MM.1S (cell line): Measurements from ENCODE around the gene RIMKLB.
"Not testable (repeated sequence)": the region's sequence is repeated elsewhere in the genome, so short reads cannot be mapped to it uniquely, and the experiment has no call there.

Experiments used
- DNase-seq: peaks from one replicate; pipeline ENCODE4 v3.0.0-alpha.2; 2015
- H2AFZ ChIP-seq: fragments of 300-600 bp; sonication (generic); 2 replicates; pipeline ENCODE4 v1.6.0; 2016; ENCODE audit warnings: antibody characterized with exemption, low read length
- H3F3A ChIP-seq: fragments of 300-600 bp; sonication (generic); 2 replicates; pipeline ENCODE4 v1.6.1; 2016; ENCODE audit warnings: mild to moderate bottlenecking, antibody characterized with exemption, low read length, moderate library complexity, mixed read lengths; ENCODE audit not compliant: insufficient read depth
- H3K27ac ChIP-seq: fragments of 300-600 bp; sonication (generic); 2 replicates; pipeline ENCODE4 v1.5.1; 2016; ENCODE audit warnings: mild to moderate bottlenecking, low read length
- H3K27me3 ChIP-seq: fragments of 300-600 bp; sonication (generic); replicated peaks from 2 replicates; pipeline ENCODE4 v1.6.0; 2016; ENCODE audit warnings: low read length; ENCODE audit not compliant: insufficient read depth
- H3K36me3 ChIP-seq: fragments of 300-600 bp; sonication (generic); replicated peaks from 2 replicates; pipeline ENCODE4 v1.6.1; 2016; ENCODE audit warnings: mild to moderate bottlenecking, low read length, mixed read lengths; ENCODE audit not compliant: insufficient read depth
- H3K4me1 ChIP-seq: fragments of 300-600 bp; sonication (generic); 2 replicates; pipeline ENCODE4 v1.6.1; 2016; ENCODE audit warnings: low read length, mixed read lengths
- H3K4me2 ChIP-seq: fragments of 300-600 bp; sonication (generic); 2 replicates; pipeline ENCODE4 v1.6.0; 2016; ENCODE audit warnings: low read depth, low read length
- H3K4me3 ChIP-seq: fragments of 300-600 bp; sonication (generic); 2 replicates; pipeline ENCODE4 v1.5.1; 2016; ENCODE audit warnings: low read length, mixed read lengths
- H3K79me2 ChIP-seq: fragments of 300-600 bp; sonication (generic); 2 replicates; pipeline ENCODE4 v1.6.1; 2016; ENCODE audit warnings: mixed run types, low read length, mixed read lengths
- H3K9ac ChIP-seq: fragments of 300-600 bp; sonication (generic); 2 replicates; pipeline ENCODE4 v1.6.1; 2016; ENCODE audit warnings: low read length, mixed read lengths
- H3K9me2 ChIP-seq: fragments of 300-600 bp; sonication (generic); replicated peaks from 2 replicates; pipeline ENCODE4 v1.6.1; 2016; ENCODE audit warnings: mild to moderate bottlenecking, low read length, mixed read lengths; ENCODE audit not compliant: insufficient read depth
- H3K9me3 ChIP-seq: fragments of 300-600 bp; sonication (generic); replicated peaks from 2 replicates; pipeline ENCODE4 v1.6.1; 2016; ENCODE audit warnings: mild to moderate bottlenecking, low read length, mixed read lengths; ENCODE audit not compliant: insufficient read depth
- H4K20me1 ChIP-seq: fragments of 300-600 bp; sonication (generic); 2 replicates; pipeline ENCODE4 v1.6.1; 2016; ENCODE audit warnings: mild to moderate bottlenecking, low read length, moderate library complexity, mixed read lengths; ENCODE audit not compliant: insufficient read depth
- EZH2 ChIP-seq: fragments of 300-600 bp; sonication (generic); optimal IDR thresholded peaks from 2 replicates; pipeline ENCODE3; 2017; ENCODE audit warnings: low read depth, mild to moderate bottlenecking, antibody characterized with exemption, low read length, mixed read lengths
- EZH2phosphoT487 ChIP-seq: fragments of 300-600 bp; sonication (generic); IDR thresholded peaks from 2 replicates; pipeline ENCODE4 v1.6.1; 2018; ENCODE audit warnings: antibody characterized with exemption, low read length
- TF ChIP-seq, protein P1 (sequence below): fragments of 300-600 bp; sonication (generic); IDR thresholded peaks from 2 replicates; pipeline ENCODE4 v1.5.1; 2016; ENCODE audit warnings: antibody characterized with exemption, low read length, mixed read lengths

Gene RIMKLB

DNA sequence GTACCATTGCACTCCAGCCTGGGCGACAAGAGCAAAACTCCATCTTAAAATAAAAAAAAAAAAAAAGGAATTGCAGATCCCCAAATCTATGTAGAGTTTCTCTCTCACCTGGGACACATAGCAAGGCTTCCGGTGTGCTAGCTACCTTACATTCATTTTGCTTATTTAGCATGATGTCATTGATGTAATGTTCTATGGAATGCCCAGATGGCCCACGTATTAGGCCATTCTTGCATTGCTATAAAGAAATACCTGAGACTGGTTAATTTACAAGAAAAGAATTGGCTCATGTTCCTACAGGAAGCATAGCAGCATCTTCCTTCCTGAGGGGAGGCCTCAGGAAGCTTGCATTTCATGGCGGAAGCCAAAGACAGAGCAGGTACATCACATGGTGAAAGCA is 87.7 kb downstream of the RIMKLB start:
- no peak for DNase-seq
- H3K36me3 ChIP-seq, result no peaks in the 10 kb centered on the region
- H3K9me3 ChIP-seq, result no peaks in the 10 kb centered on the region
- H3K9ac ChIP-seq, result no peak overlapping the region
- no peaks in the 10 kb centered on the region for H3K79me2 ChIP-seq
- H3F3A ChIP-seq, result no peaks in the 10 kb centered on the region
- no peaks in the 10 kb centered on the region for H4K20me1 ChIP-seq
- no peaks in the 10 kb centered on the region for H3K27me3 ChIP-seq
- H3K4me1 ChIP-seq, result no peaks in the 10 kb centered on the region
- H3K9me2 ChIP-seq, result no peaks in the 10 kb centered on the region
- TF ChIP-seq, protein P1, sequence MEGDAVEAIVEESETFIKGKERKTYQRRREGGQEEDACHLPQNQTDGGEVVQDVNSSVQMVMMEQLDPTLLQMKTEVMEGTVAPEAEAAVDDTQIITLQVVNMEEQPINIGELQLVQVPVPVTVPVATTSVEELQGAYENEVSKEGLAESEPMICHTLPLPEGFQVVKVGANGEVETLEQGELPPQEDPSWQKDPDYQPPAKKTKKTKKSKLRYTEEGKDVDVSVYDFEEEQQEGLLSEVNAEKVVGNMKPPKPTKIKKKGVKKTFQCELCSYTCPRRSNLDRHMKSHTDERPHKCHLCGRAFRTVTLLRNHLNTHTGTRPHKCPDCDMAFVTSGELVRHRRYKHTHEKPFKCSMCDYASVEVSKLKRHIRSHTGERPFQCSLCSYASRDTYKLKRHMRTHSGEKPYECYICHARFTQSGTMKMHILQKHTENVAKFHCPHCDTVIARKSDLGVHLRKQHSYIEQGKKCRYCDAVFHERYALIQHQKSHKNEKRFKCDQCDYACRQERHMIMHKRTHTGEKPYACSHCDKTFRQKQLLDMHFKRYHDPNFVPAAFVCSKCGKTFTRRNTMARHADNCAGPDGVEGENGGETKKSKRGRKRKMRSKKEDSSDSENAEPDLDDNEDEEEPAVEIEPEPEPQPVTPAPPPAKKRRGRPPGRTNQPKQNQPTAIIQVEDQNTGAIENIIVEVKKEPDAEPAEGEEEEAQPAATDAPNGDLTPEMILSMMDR, result no peak
- TF ChIP-seq EZH2phosphoT487, result no peak
- TF ChIP-seq EZH2, result no peak
- no peak overlapping the region for H3K27ac ChIP-seq
- H2AFZ ChIP-seq, result no peak overlapping the region
- no peak overlapping the region for H3K4me3 ChIP-seq
- H3K4me2 ChIP-seq, result no peak overlapping the region

GRCh38 chr12:8787206-8787605 is 89.4 kb downstream of the RIMKLB start:
- not testable (repeated sequence) for H3K9ac ChIP-seq, H3K79me2 ChIP-seq, H2AFZ ChIP-seq, H4K20me1 ChIP-seq, H3F3A ChIP-seq, H3K27ac ChIP-seq, H3K4me1 ChIP-seq, H3K9me2 ChIP-seq, H3K27me3 ChIP-seq, H3K36me3 ChIP-seq, H3K4me2 ChIP-seq, DNase-seq, H3K9me3 ChIP-seq, H3K4me3 ChIP-seq

GRCh38 chr12:8788706-8789105 is 90.9 kb downstream of the RIMKLB start:
- not testable (repeated sequence) for H3K36me3 ChIP-seq, H3K27me3 ChIP-seq, H4K20me1 ChIP-seq, H3K4me3 ChIP-seq, H3K4me2 ChIP-seq, H3K79me2 ChIP-seq, H2AFZ ChIP-seq, H3F3A ChIP-seq, DNase-seq, H3K9ac ChIP-seq, H3K9me3 ChIP-seq, H3K27ac ChIP-seq, H3K9me2 ChIP-seq, H3K4me1 ChIP-seq

- not testable (repeated sequence) for DNase-seq, H3K36me3 ChIP-seq, H3K79me2 ChIP-seq, H3K27me3 ChIP-seq, H4K20me1 ChIP-seq, H3K4me1 ChIP-seq, H3K4me2 ChIP-seq, H3K9me2 ChIP-seq, H3K9ac ChIP-seq, H3K4me3 ChIP-seq, H2AFZ ChIP-seq, H3F3A ChIP-seq, H3K9me3 ChIP-seq, H3K27ac ChIP-seq
These were observed 91.7 kb downstream of the RIMKLB start for GRCh38 chr12:8789341-8790013.

- H3K79me2 ChIP-seq, H3K9me2 ChIP-seq, H3F3A ChIP-seq, H3K27ac ChIP-seq, H3K36me3 ChIP-seq, H3K4me2 ChIP-seq, H3K9me3 ChIP-seq, H2AFZ ChIP-seq, H3K27me3 ChIP-seq, DNase-seq, H3K4me3 ChIP-seq, H3K4me1 ChIP-seq, H4K20me1 ChIP-seq, H3K9ac ChIP-seq: not testable (repeated sequence)
These were observed 95.4 kb downstream of the RIMKLB start for GRCh38 chr12:8793226-8793625.

GRCh38 chr12:8794611-8795010 is 96.8 kb downstream of the RIMKLB start:
- not testable (repeated sequence) for H4K20me1 ChIP-seq, H3K9me2 ChIP-seq, DNase-seq, H3F3A ChIP-seq, H3K9ac ChIP-seq, H3K4me3 ChIP-seq, H3K27me3 ChIP-seq, H3K27ac ChIP-seq, H3K36me3 ChIP-seq, H3K79me2 ChIP-seq, H3K9me3 ChIP-seq, H3K4me2 ChIP-seq, H3K4me1 ChIP-seq, H2AFZ ChIP-seq
